ENCODE results near the gene ADAM10.
"Not testable (repeated sequence)": the region's sequence is repeated elsewhere in the genome, so short reads cannot be mapped to it uniquely, and the experiment has no call there.

DNA sequence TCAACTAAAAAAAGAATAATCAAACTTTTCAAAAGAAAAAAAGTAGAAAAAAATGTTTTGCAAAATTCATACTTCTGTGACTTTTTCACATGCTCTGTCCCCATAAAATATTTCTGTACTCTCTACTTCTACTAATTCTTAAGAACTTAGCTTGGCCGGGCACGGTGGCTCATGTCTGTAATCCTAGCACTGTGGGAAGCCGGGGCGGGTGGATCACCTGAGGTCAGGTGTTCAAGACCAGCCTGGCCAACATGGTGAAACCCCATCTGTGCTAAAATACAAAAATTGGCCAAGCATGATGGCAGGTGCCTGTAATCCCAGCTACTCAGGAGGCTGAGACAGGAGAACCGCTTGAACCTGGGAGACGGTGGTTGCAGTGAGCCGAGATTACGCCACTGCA lies 145.6 kb downstream of the ADAM10 start:
- TF ChIP-seq, protein P1, sequence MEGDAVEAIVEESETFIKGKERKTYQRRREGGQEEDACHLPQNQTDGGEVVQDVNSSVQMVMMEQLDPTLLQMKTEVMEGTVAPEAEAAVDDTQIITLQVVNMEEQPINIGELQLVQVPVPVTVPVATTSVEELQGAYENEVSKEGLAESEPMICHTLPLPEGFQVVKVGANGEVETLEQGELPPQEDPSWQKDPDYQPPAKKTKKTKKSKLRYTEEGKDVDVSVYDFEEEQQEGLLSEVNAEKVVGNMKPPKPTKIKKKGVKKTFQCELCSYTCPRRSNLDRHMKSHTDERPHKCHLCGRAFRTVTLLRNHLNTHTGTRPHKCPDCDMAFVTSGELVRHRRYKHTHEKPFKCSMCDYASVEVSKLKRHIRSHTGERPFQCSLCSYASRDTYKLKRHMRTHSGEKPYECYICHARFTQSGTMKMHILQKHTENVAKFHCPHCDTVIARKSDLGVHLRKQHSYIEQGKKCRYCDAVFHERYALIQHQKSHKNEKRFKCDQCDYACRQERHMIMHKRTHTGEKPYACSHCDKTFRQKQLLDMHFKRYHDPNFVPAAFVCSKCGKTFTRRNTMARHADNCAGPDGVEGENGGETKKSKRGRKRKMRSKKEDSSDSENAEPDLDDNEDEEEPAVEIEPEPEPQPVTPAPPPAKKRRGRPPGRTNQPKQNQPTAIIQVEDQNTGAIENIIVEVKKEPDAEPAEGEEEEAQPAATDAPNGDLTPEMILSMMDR (conservative IDR thresholded peaks at IDR 0.05): not testable (repeated sequence)
- TF ChIP-seq EZH2 (IDR thresholded peaks at IDR 0.05; ENCODE audit: low read depth): not testable (repeated sequence)

All from PC-9 (cell line).